ENCODE results near the gene TANK. TPM values are rescaled to one million over a fixed set of nuclear protein-coding genes. Genes with fewer than 3 reads are reported as not detected.
A peak's percentile ranks its signal among the peaks of the same experiment; 100 is the strongest.

TANK gene
- total RNA-seq, 1 donor from 2014 or later: 18.4 TPM

GRCh38 chr2:161158882-161159281 is 1.3 kb upstream of the TANK start:
- peaks cover 6 to 9% of the 10 kb centered on the region in 2 donors for H3K36me3 ChIP-seq
- H3K9me3 ChIP-seq: no peaks in the 10 kb centered on the region
- H3K4me3 ChIP-seq: no peak overlapping the region
- no peaks in the 10 kb centered on the region for H3K27me3 ChIP-seq
- intact Hi-C loops (cut with DNase I): no loop called here
- H3K27ac ChIP-seq: no peak overlapping the region
- peaks cover 0 to 19% of the 10 kb centered on the region in 2 donors for H3K4me1 ChIP-seq
- no peak for DNase-seq (ENCODE audit: low spot score in 2 of 2)
- TF ChIP-seq CTCF (IDR thresholded peaks at IDR 0.05): no peak

- Histone ChIP-seq H3K27me3 (no peaks in the 10 kb centered on the region), H3K4me1 (peaks cover 0 to 23% of the 10 kb centered on the region in 2 donors), H3K4me3 (peak overlapping the region; percentile 95 to 97), H3K27ac (peak overlapping the region; percentile 94 to 98), H3K9me3 (no peaks in the 10 kb centered on the region), H3K36me3 (peaks cover 6 to 13% of the 10 kb centered on the region in 2 donors)
- intact Hi-C loops (cut with DNase I): loop anchor here (1.0 to 5.0 kb wide), 2 partner anchors 36 to 57 kb away; no protein-coding TSS in a partner anchor
- TF ChIP-seq CTCF (IDR thresholded peaks at IDR 0.05): no peak
- no peak for DNase-seq (ENCODE audit: low spot score in 2 of 2)
These were observed 587 bp upstream of the TANK start for GRCh38 chr2:161159456-161160225.

GRCh38 chr2:161161074-161161706 is 962 bp downstream of the TANK start:
- no peaks in the 10 kb centered on the region for H3K27me3 ChIP-seq
- no peak for TF ChIP-seq CTCF (IDR thresholded peaks at IDR 0.05)
- peak overlapping the region; percentile 95 to 97 for H3K4me3 ChIP-seq
- peak overlapping the region; percentile 94 to 98 for H3K27ac ChIP-seq
- H3K36me3 ChIP-seq: peaks cover 6 to 13% of the 10 kb centered on the region in 2 donors
- intact Hi-C loops (cut with DNase I): loop anchor here (5.0 kb wide), 1 partner anchor 59 kb away; no protein-coding TSS in a partner anchor
- no peaks in the 10 kb centered on the region for H3K9me3 ChIP-seq
- no peak for DNase-seq (ENCODE audit: low spot score in 2 of 2)
- peaks cover 0 to 31% of the 10 kb centered on the region in 2 donors for H3K4me1 ChIP-seq

GRCh38 chr2:161163440-161163839 is 3.2 kb downstream of the TANK start:
- H3K36me3 ChIP-seq: peaks cover 6 to 13% of the 10 kb centered on the region in 2 donors
- no peak overlapping the region for H3K4me3 ChIP-seq
- no peak overlapping the region for H3K27ac ChIP-seq
- no peak for DNase-seq (ENCODE audit: low spot score in 2 of 2)
- intact Hi-C loops (cut with DNase I): loop anchor here (5.0 kb wide), 1 partner anchor 61 kb away; no protein-coding TSS in a partner anchor
- no peaks in the 10 kb centered on the region for H3K9me3 ChIP-seq
- TF ChIP-seq CTCF (IDR thresholded peaks at IDR 0.05): no peak
- no peaks in the 10 kb centered on the region for H3K27me3 ChIP-seq
- H3K4me1 ChIP-seq: peaks cover 0 to 33% of the 10 kb centered on the region in 2 donors

GRCh38 chr2:161164161-161164560 is 3.9 kb downstream of the TANK start:
- Histone ChIP-seq H3K27me3 (no peaks in the 10 kb centered on the region), H3K4me1 (peaks cover 0 to 33% of the 10 kb centered on the region in 2 donors), H3K36me3 (peaks cover 6 to 13% of the 10 kb centered on the region in 2 donors), H3K27ac (no peak overlapping the region), H3K9me3 (no peaks in the 10 kb centered on the region), H3K4me3 (no peak overlapping the region)
- no peak for DNase-seq (ENCODE audit: low spot score in 2 of 2)
- no peak for TF ChIP-seq CTCF (IDR thresholded peaks at IDR 0.05)
- intact Hi-C loops (cut with DNase I): loop anchor here (5.0 kb wide), 1 partner anchor 62 kb away; no protein-coding TSS in a partner anchor

Data from ascending aorta (tissue), 2 donors.